Neural cell (in vitro differentiated cells): ENCODE data around the gene VPS37C. TPM values are rescaled to one million over a fixed set of nuclear protein-coding genes. Genes with fewer than 3 reads are reported as not detected.

Source experiments
- H2AFZ ChIP-seq: fragments of 200-600, 300-800 bp; sonication (generic), shearing (Covaris generic); 2 replicates; pipeline ENCODE4 v1.6.0; 2014; ENCODE audit warnings: low read depth, mild to moderate bottlenecking, antibody characterized with exemption, low read length, moderate library complexity
- H3F3A ChIP-seq: fragments of 200-600 bp; shearing (Covaris generic); 2 replicates; pipeline ENCODE4 v1.6.1; 2016; ENCODE audit warnings: mild to moderate bottlenecking, moderate library complexity, mixed read lengths, antibody characterized with exemption, low read length; ENCODE audit not compliant: insufficient read depth, poor library complexity, severe bottlenecking
- H3K27ac ChIP-seq: fragments of 200-600, 300-800 bp; sonication (generic), shearing (Covaris generic); 2 replicates; pipeline ENCODE4 v1.5.1; 2014; ENCODE audit warnings: mild to moderate bottlenecking, low read length, moderate library complexity
- H3K27me3 ChIP-seq: fragments of 300-800, 200-600 bp; sonication (generic), shearing (Covaris generic); 2 replicates; pipeline ENCODE4 v1.6.0; 2014; ENCODE audit warnings: mild to moderate bottlenecking, low read depth, low read length, moderate library complexity; ENCODE audit not compliant: insufficient read depth
- H3K36me3 ChIP-seq: fragments of 300-800, 200-600 bp; sonication (generic), shearing (Covaris generic); 2 replicates; pipeline ENCODE4 v1.5.1; 2014; ENCODE audit warnings: mild to moderate bottlenecking, antibody characterized with exemption, low read length, moderate library complexity; ENCODE audit not compliant: insufficient read depth
- H3K4me2 ChIP-seq: fragments of 300-800, 200-600 bp; sonication (generic), shearing (Covaris generic); 2 replicates; pipeline ENCODE4 v1.6.0; 2014; ENCODE audit warnings: mild to moderate bottlenecking, low read length
- H3K4me3 ChIP-seq: fragments of 300-800, 200-600 bp; sonication (generic), shearing (Covaris generic); 2 replicates; pipeline ENCODE4 v1.5.1; 2014; ENCODE audit warnings: mild to moderate bottlenecking, low read length, moderate library complexity
- H3K79me2 ChIP-seq: fragments of 200-600 bp; shearing (Covaris generic); replicated peaks from 2 replicates; pipeline ENCODE4 v1.6.0; 2014; ENCODE audit warnings: mild to moderate bottlenecking, low read length, moderate library complexity; ENCODE audit not compliant: insufficient read depth
- H3K9ac ChIP-seq: fragments of 300-800, 200-600 bp; sonication (generic), shearing (Covaris generic); 2 replicates; pipeline ENCODE4 v1.6.1; 2016; ENCODE audit warnings: mild to moderate bottlenecking, low read length, mixed read lengths
- H3K9me2 ChIP-seq: fragments of 200-600 bp; shearing (Covaris generic); 2 replicates; pipeline ENCODE4 v1.6.1; 2016; ENCODE audit warnings: mild to moderate bottlenecking, low read length, mixed read lengths; ENCODE audit not compliant: insufficient read depth
- H3K9me3 ChIP-seq: fragments of 200-600, 300-800 bp; sonication (generic), shearing (Covaris generic); 2 replicates; pipeline ENCODE4 v1.6.1; 2016; ENCODE audit warnings: mild to moderate bottlenecking, mixed run types, low read length, moderate library complexity, mixed read lengths
- H4K20me1 ChIP-seq: fragments of 200-600 bp; shearing (Covaris generic); 2 replicates; pipeline ENCODE4 v1.6.1; 2016; ENCODE audit warnings: mild to moderate bottlenecking, mixed run types; ENCODE audit not compliant: insufficient read depth
- CTCF ChIP-seq: fragments of 450-650 bp; IDR thresholded peaks from 2 replicates; pipeline ENCODE4 v1.5.1; 2014; ENCODE audit warnings: antibody characterized with exemption, mild to moderate bottlenecking, moderate library complexity; ENCODE audit not compliant: poor library complexity, severe bottlenecking
- EP300 ChIP-seq: fragments of 450-650 bp; conservative IDR thresholded peaks from 2 replicates; pipeline ENCODE4 v1.6.1; 2014; ENCODE audit warnings: antibody characterized with exemption, mild to moderate bottlenecking, moderate library complexity; ENCODE audit not compliant: poor library complexity, severe bottlenecking
- EZH2 ChIP-seq: fragments of 200-600, 300-800 bp; shearing (Covaris generic), sonication (generic); IDR thresholded peaks from 2 replicates; pipeline ENCODE4 v1.6.1; 2014; ENCODE audit warnings: antibody characterized with exemption, low read length, borderline replicate concordance, mild to moderate bottlenecking; ENCODE audit not compliant: insufficient read depth, poor library complexity, severe bottlenecking
- MXI1 ChIP-seq: fragments of 450-650 bp; conservative IDR thresholded peaks from 2 replicates; pipeline ENCODE4 v1.6.1; 2014; ENCODE audit warnings: antibody characterized with exemption, mild to moderate bottlenecking; ENCODE audit not compliant: poor library complexity, severe bottlenecking
- POLR2AphosphoS5 ChIP-seq: IDR thresholded peaks from 2 replicates; pipeline ENCODE4 v1.6.1; 2012
- RAD21 ChIP-seq: fragments of 450-650 bp; conservative IDR thresholded peaks from 2 replicates; pipeline ENCODE4 v1.6.1; 2014; ENCODE audit warnings: antibody characterized with exemption, mild to moderate bottlenecking, moderate library complexity
- REST ChIP-seq: IDR thresholded peaks from 2 replicates; pipeline ENCODE4 v1.6.1; 2012; ENCODE audit warnings: borderline replicate concordance
- SMC3 ChIP-seq: fragments of 450-650 bp; conservative IDR thresholded peaks from 2 replicates; pipeline ENCODE4 v1.6.1; 2014; ENCODE audit warnings: antibody characterized with exemption, mild to moderate bottlenecking, moderate library complexity; ENCODE audit not compliant: poor library complexity
- TAF1 ChIP-seq: IDR thresholded peaks from 2 replicates; pipeline ENCODE4 v1.6.1; 2012; ENCODE audit warnings: low read depth
- polyA plus RNA-seq: library from polyadenylated mRNA; depleted of rRNA; stranded (reverse); fragments of >200 nt; gene quantifications from 2 replicates; pipeline ENCODE4 v1.2.3, GENCODE V29; 2014

VPS37C gene
- polyA plus RNA-seq, 1 donor from 2014 or later, result 7.3 TPM

- TF ChIP-seq EZH2 (no peak), TAF1 (no peak), RAD21 (no peak), POLR2AphosphoS5 (no peak), SMC3 (no peak)
Observed at GRCh38 chr11:61107888-61108287, 53.3 kb downstream of the VPS37C start (continued).

GRCh38 chr11:61106894-61107470 lies 54.2 kb downstream of the VPS37C start:
- H3K9ac ChIP-seq, result no peak overlapping the region
- TF ChIP-seq SMC3 (no peak), MXI1 (no peak), CTCF (no peak), RAD21 (no peak), TAF1 (no peak), EZH2 (no peak), POLR2AphosphoS5 (no peak), EP300 (no peak), REST (no peak)
- H3K4me2 ChIP-seq, result no peak overlapping the region
- H3F3A ChIP-seq, result no peaks in the 10 kb centered on the region
- no peaks in the 10 kb centered on the region for H3K27me3 ChIP-seq
- no peaks in the 10 kb centered on the region for H3K79me2 ChIP-seq
- no peak overlapping the region for H3K27ac ChIP-seq
- H3K9me2 ChIP-seq, result no peaks in the 10 kb centered on the region
- H4K20me1 ChIP-seq, result no peaks in the 10 kb centered on the region
- no peak overlapping the region for H3K4me3 ChIP-seq
- no peak overlapping the region for H2AFZ ChIP-seq
- H3K36me3 ChIP-seq, result no peaks in the 10 kb centered on the region
- no peaks in the 10 kb centered on the region for H3K9me3 ChIP-seq

- H3K9me2 ChIP-seq, result no peaks in the 10 kb centered on the region
- H3K9ac ChIP-seq, result no peak overlapping the region
- no peaks in the 10 kb centered on the region for H3K79me2 ChIP-seq
- TF ChIP-seq EP300 (no peak), POLR2AphosphoS5 (no peak), MXI1 (no peak), TAF1 (no peak), RAD21 (no peak), SMC3 (no peak), CTCF (no peak), REST (no peak), EZH2 (no peak)
- H3K4me2 ChIP-seq, result no peak overlapping the region
- no peaks in the 10 kb centered on the region for H3K27me3 ChIP-seq
- no peaks in the 10 kb centered on the region for H3F3A ChIP-seq
- no peak overlapping the region for H3K27ac ChIP-seq
- no peaks in the 10 kb centered on the region for H3K9me3 ChIP-seq
- H4K20me1 ChIP-seq, result no peaks in the 10 kb centered on the region
- H2AFZ ChIP-seq, result no peak overlapping the region
- H3K4me3 ChIP-seq, result no peak overlapping the region
- H3K36me3 ChIP-seq, result no peaks in the 10 kb centered on the region
Observed at GRCh38 chr11:61106296-61106695, 54.9 kb downstream of the VPS37C start.
